Peyer's patch (tissue), 4 donors: ENCODE measurements around the gene RAB31. TPM values are rescaled to one million over a fixed set of nuclear protein-coding genes. Genes with fewer than 3 reads are reported as not detected.
"Not testable (repeated sequence)": the region's sequence is repeated elsewhere in the genome, so short reads cannot be mapped to it uniquely, and the experiment has no call there.

ENCODE experiments used
- DNase-seq, 3 donors: peaks; one replicate each; pipeline ENCODE4 v3.0.0-alpha.2; 2017 to 2019
- H3K27ac ChIP-seq, 4 donors: fragments of 200-600 bp; sonication (generic); one replicate each; pipeline ENCODE4 v1.5.1; 2016 to 2019
- H3K27me3 ChIP-seq, 2 donors: fragments of 200-600 bp; sonication (generic); one replicate each; pipeline ENCODE4 v1.5.1; 2019
- H3K36me3 ChIP-seq, 3 donors: fragments of 200-600 bp; sonication (generic); one replicate each; pipeline ENCODE4 v1.5.1; 2016 to 2019
- H3K4me1 ChIP-seq, 4 donors: fragments of 200-600 bp; sonication (generic); one replicate each; pipeline ENCODE4 v1.5.1; 2016 to 2019
- H3K4me3 ChIP-seq, 4 donors: fragments of 200-600 bp; sonication (generic); 1 replicate in 3 of 4; 2 replicates in 1 of 4; pipeline ENCODE4 v1.5.1; 2016 to 2019; ENCODE audit warnings: mild to moderate bottlenecking in 1 of 4
- H3K9me3 ChIP-seq, 4 donors: fragments of 200-600 bp; sonication (generic); one replicate each; pipeline ENCODE4 v1.5.1; 2016 to 2019; ENCODE audit warnings: mild to moderate bottlenecking in 1 of 4
- CTCF ChIP-seq, 6 experiments: fragments of 450-650 bp in 4 of 6; fragments of 200-600 bp in 2 of 6; sonication (generic) in 1 of 6; IDR thresholded peaks; one replicate each; pipeline ENCODE4 v1.5.1; 2017 to 2019; ENCODE audit warnings: antibody characterized with exemption in 6 of 6, mild to moderate bottlenecking in 3 of 6, moderate library complexity in 1 of 6
- POLR2A ChIP-seq, 2 donors: fragments of 450-650 bp; IDR thresholded peaks; one replicate each; pipeline ENCODE4 v1.5.1; 2017; ENCODE audit warnings: antibody characterized with exemption in 2 of 2, mild to moderate bottlenecking in 2 of 2, moderate library complexity in 2 of 2
- total RNA-seq, 4 donors: library from RNA; depleted of rRNA; stranded (reverse); fragments of >200 nt; gene quantifications; one replicate each; pipeline ENCODE4 v1.1.0, GENCODE V29; 2016

Gene RAB31
- total RNA-seq, 4 donors from 2014 or later = 6.2 to 66.8 (median 17.7) TPM

- TF ChIP-seq CTCF (IDR thresholded peaks at IDR 0.05) (no peak), POLR2A (IDR thresholded peaks at IDR 0.05) (no peak)
- Histone ChIP-seq H3K9me3 (no peaks in the 10 kb centered on the region), H3K27ac (no peak overlapping the region), H3K4me1 (no peaks in the 10 kb centered on the region), H3K36me3 (no peaks in the 10 kb centered on the region), H3K4me3 (no peak overlapping the region), H3K27me3 (no peaks in the 10 kb centered on the region)
- DNase-seq = no peak
Observed at GRCh38 chr18:9890957-9891356, 182.9 kb downstream of the RAB31 start.

- not testable (repeated sequence) for H3K4me1 ChIP-seq, H3K9me3 ChIP-seq, H3K36me3 ChIP-seq, DNase-seq, H3K27ac ChIP-seq, H3K4me3 ChIP-seq, H3K27me3 ChIP-seq
Observed at GRCh38 chr18:9891515-9891914, 183.4 kb downstream of the RAB31 start.

GRCh38 chr18:9894454-9895068 lies 186.5 kb downstream of the RAB31 start:
- H3K27ac ChIP-seq = no peak overlapping the region
- H3K9me3 ChIP-seq = no peaks in the 10 kb centered on the region
- DNase-seq = no peak
- TF ChIP-seq CTCF (IDR thresholded peaks at IDR 0.05) (no peak), POLR2A (IDR thresholded peaks at IDR 0.05) (no peak)
- no peak overlapping the region for H3K4me3 ChIP-seq
- no peaks in the 10 kb centered on the region for H3K27me3 ChIP-seq
- no peaks in the 10 kb centered on the region for H3K36me3 ChIP-seq
- H3K4me1 ChIP-seq = peaks cover 0 to 8% (median 0%) of the 10 kb centered on the region in 4 donors

- H3K27me3 ChIP-seq = no peaks in the 10 kb centered on the region
- no peak overlapping the region for H3K27ac ChIP-seq
- H3K36me3 ChIP-seq = no peaks in the 10 kb centered on the region
- no peak overlapping the region for H3K4me3 ChIP-seq
- no peaks in the 10 kb centered on the region for H3K9me3 ChIP-seq
- no peak for DNase-seq
- peaks cover 0 to 9% (median 0%) of the 10 kb centered on the region in 4 donors for H3K4me1 ChIP-seq
- TF ChIP-seq POLR2A (IDR thresholded peaks at IDR 0.05) = no peak
- no peak for TF ChIP-seq CTCF (IDR thresholded peaks at IDR 0.05)
Observed at GRCh38 chr18:9897129-9897528, 189.0 kb downstream of the RAB31 start.

- not testable (repeated sequence) for H3K27ac ChIP-seq, H3K4me3 ChIP-seq, H3K9me3 ChIP-seq, H3K36me3 ChIP-seq, H3K4me1 ChIP-seq, H3K27me3 ChIP-seq, DNase-seq
Observed at GRCh38 chr18:9897787-9898291, 189.7 kb downstream of the RAB31 start.

- H3K27ac ChIP-seq = no peak overlapping the region
- DNase-seq = no peak
- no peaks in the 10 kb centered on the region for H3K36me3 ChIP-seq
- H3K9me3 ChIP-seq = no peaks in the 10 kb centered on the region
- no peak for TF ChIP-seq CTCF (IDR thresholded peaks at IDR 0.05)
- peak in 1 of 2 donors; percentile 20 for TF ChIP-seq POLR2A (IDR thresholded peaks at IDR 0.05)
- no peaks in the 10 kb centered on the region for H3K27me3 ChIP-seq
- H3K4me1 ChIP-seq = peaks cover 0 to 9% (median 0%) of the 10 kb centered on the region in 4 donors
- H3K4me3 ChIP-seq = no peak overlapping the region
Observed at GRCh38 chr18:9898792-9899549, 190.9 kb downstream of the RAB31 start.

GRCh38 chr18:9899550-9899930 lies 191.4 kb downstream of the RAB31 start:
- not testable (repeated sequence) for H3K27ac ChIP-seq, H3K4me1 ChIP-seq, H3K27me3 ChIP-seq, DNase-seq, H3K4me3 ChIP-seq, H3K9me3 ChIP-seq, H3K36me3 ChIP-seq
